Suprapubic skin (tissue), 4 donors: ENCODE data around the gene DCX. TPM values are rescaled to one million over a fixed set of nuclear protein-coding genes. Genes with fewer than 3 reads are reported as not detected.
A peak's percentile ranks its signal among the peaks of the same experiment; 100 is the strongest.

Experiments used
- DNase-seq, 2 donors: peaks; one replicate each; pipeline ENCODE4 v3.0.0-alpha.2; 2019; ENCODE audit warnings: low spot score in 2 of 2
- H3K27ac ChIP-seq: fragments of 200-600 bp; sonication (generic); one replicate; pipeline ENCODE4 v1.5.1; 2019
- H3K27me3 ChIP-seq: fragments of 200-600 bp; sonication (generic); one replicate; pipeline ENCODE4 v1.5.1; 2019
- H3K36me3 ChIP-seq: fragments of 200-600 bp; sonication (generic); one replicate; pipeline ENCODE4 v1.5.1; 2019
- H3K4me1 ChIP-seq: fragments of 200-600 bp; sonication (generic); one replicate; pipeline ENCODE4 v1.5.1; 2019
- H3K4me3 ChIP-seq: fragments of 200-600 bp; sonication (generic); one replicate; pipeline ENCODE4 v1.5.1; 2019; ENCODE audit warnings: mild to moderate bottlenecking
- H3K9me3 ChIP-seq: fragments of 200-600 bp; sonication (generic); one replicate; pipeline ENCODE4 v1.5.1; 2019
- EP300 ChIP-seq: sonication (generic); formaldehyde crosslinking; IDR thresholded peaks from one replicate; pipeline ENCODE4 v1.6.1; 2017; ENCODE audit warnings: antibody characterized with exemption
- POLR2A ChIP-seq, 2 donors: fragments of 450-650 bp; IDR thresholded peaks; one replicate each; pipeline ENCODE4 v1.6.1; 2017; ENCODE audit warnings: antibody characterized with exemption in 2 of 2, mild to moderate bottlenecking in 2 of 2, moderate library complexity in 2 of 2
- POLR2AphosphoS5 ChIP-seq, 3 donors: sonication (generic); formaldehyde crosslinking; IDR thresholded peaks; one replicate each; pipeline ENCODE4 v1.6.1; 2017; ENCODE audit warnings: antibody characterized with exemption in 3 of 3
- WGBS: methylation state at CpG from one replicate; pipeline ENCODE4 v1.1.5; 2018; 5-methylcytosine and 5-hydroxymethylcytosine counted together
- total RNA-seq, 4 donors: library from RNA; depleted of rRNA; stranded (reverse); fragments of >200 nt; gene quantifications; one replicate each; pipeline ENCODE4 v1.1.0, GENCODE V29; 2016
- TF ChIP-seq, protein P1 (sequence below), 2 donors: fragments of 200-600 bp in 1 of 2; fragments of 450-650 bp in 1 of 2; sonication (generic) in 1 of 2; IDR thresholded peaks; one replicate each; pipeline ENCODE4 v1.5.1; 2016 to 2019; ENCODE audit warnings: antibody characterized with exemption in 2 of 2, mild to moderate bottlenecking in 1 of 2, moderate library complexity in 1 of 2

The DCX gene
- total RNA-seq, 4 donors from 2014 or later, result 0.42 TPM; not detected in 3

- TF ChIP-seq, protein P1, sequence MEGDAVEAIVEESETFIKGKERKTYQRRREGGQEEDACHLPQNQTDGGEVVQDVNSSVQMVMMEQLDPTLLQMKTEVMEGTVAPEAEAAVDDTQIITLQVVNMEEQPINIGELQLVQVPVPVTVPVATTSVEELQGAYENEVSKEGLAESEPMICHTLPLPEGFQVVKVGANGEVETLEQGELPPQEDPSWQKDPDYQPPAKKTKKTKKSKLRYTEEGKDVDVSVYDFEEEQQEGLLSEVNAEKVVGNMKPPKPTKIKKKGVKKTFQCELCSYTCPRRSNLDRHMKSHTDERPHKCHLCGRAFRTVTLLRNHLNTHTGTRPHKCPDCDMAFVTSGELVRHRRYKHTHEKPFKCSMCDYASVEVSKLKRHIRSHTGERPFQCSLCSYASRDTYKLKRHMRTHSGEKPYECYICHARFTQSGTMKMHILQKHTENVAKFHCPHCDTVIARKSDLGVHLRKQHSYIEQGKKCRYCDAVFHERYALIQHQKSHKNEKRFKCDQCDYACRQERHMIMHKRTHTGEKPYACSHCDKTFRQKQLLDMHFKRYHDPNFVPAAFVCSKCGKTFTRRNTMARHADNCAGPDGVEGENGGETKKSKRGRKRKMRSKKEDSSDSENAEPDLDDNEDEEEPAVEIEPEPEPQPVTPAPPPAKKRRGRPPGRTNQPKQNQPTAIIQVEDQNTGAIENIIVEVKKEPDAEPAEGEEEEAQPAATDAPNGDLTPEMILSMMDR (IDR thresholded peaks at IDR 0.05), result no peak
- TF ChIP-seq POLR2AphosphoS5 (IDR thresholded peaks at IDR 0.05) (no peak), EP300 (no peak), POLR2A (IDR thresholded peaks at IDR 0.05) (no peak)
- H3K4me1 ChIP-seq, result no peaks in the 10 kb centered on the region
- no peaks in the 10 kb centered on the region for H3K27me3 ChIP-seq
- no peaks in the 10 kb centered on the region for H3K36me3 ChIP-seq
- no peaks in the 10 kb centered on the region for H3K9me3 ChIP-seq
- DNase-seq, result no peak
- WGBS, result 53% methylated on average over 8 of the region's 8 CpGs
- no peak overlapping the region for H3K4me3 ChIP-seq
- no peak overlapping the region for H3K27ac ChIP-seq
These were observed 127.2 kb downstream of the DCX start for GRCh38 chrX:111284631-111285293.

DNA sequence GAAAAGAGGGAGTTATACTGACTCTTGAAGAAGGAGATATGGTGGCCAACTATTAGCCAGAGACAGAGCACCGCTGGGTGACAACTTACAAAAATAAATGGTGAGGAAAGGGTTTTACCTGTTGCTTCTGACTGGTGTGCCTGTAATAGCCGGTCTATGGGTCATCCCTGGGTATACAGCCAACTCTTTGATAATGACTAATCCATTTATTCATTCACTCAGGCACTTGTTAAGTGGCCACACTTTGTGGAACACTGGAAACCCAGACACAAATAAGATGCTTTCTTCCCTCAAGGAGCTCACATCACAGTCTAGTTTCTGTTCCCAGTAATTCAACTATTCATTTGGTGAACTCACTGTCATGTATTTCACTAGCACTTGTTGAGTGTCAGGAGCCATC is 128.5 kb downstream of the DCX start:
- no peak overlapping the region for H3K27ac ChIP-seq
- no peak for DNase-seq
- no peak overlapping the region for H3K4me3 ChIP-seq
- no peaks in the 10 kb centered on the region for H3K9me3 ChIP-seq
- 60% methylated on average over 2 of the region's 2 CpGs for WGBS
- H3K4me1 ChIP-seq, result no peaks in the 10 kb centered on the region
- H3K36me3 ChIP-seq, result no peaks in the 10 kb centered on the region
- TF ChIP-seq, protein P1 (IDR thresholded peaks at IDR 0.05), result no peak
- TF ChIP-seq POLR2A (IDR thresholded peaks at IDR 0.05) (no peak), POLR2AphosphoS5 (IDR thresholded peaks at IDR 0.05) (no peak), EP300 (no peak)
- no peaks in the 10 kb centered on the region for H3K27me3 ChIP-seq

GRCh38 chrX:111282991-111283390 is 129.0 kb downstream of the DCX start:
- no peaks in the 10 kb centered on the region for H3K4me1 ChIP-seq
- TF ChIP-seq, protein P1 (IDR thresholded peaks at IDR 0.05), result no peak
- TF ChIP-seq POLR2AphosphoS5 (IDR thresholded peaks at IDR 0.05) (no peak), POLR2A (IDR thresholded peaks at IDR 0.05) (no peak), EP300 (no peak)
- WGBS, result 67% methylated on average over 1 of the region's 1 CpG
- no peak for DNase-seq
- no peak overlapping the region for H3K27ac ChIP-seq
- no peak overlapping the region for H3K4me3 ChIP-seq
- no peaks in the 10 kb centered on the region for H3K36me3 ChIP-seq
- H3K27me3 ChIP-seq, result no peaks in the 10 kb centered on the region
- H3K9me3 ChIP-seq, result no peaks in the 10 kb centered on the region

DNA sequence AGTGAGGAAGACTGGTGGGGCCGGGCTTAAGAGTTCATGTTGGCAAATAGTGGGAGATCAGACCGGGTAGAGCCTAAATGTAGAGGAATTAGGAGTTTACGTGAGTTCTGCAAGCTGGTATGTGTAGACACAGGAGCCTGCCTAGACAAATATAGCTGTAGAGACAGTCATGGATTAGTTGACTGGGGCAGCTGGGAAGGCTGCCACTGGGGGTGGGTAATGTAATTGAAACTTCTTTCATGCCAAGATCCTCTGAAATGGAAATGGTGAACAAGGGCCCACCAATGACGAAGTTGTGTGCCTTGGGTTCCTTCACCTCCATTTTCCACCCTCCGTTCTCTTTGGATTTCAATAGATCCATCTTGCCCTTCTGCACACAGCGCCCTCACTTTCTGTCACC is 129.9 kb downstream of the DCX start:
- Histone ChIP-seq H3K4me3 (no peak overlapping the region), H3K9me3 (no peaks in the 10 kb centered on the region), H3K36me3 (no peaks in the 10 kb centered on the region), H3K27me3 (no peaks in the 10 kb centered on the region), H3K27ac (no peak overlapping the region), H3K4me1 (no peaks in the 10 kb centered on the region)
- DNase-seq, result no peak
- TF ChIP-seq, protein P1 (IDR thresholded peaks at IDR 0.05), result no peak
- no peak for TF ChIP-seq POLR2A (IDR thresholded peaks at IDR 0.05)
- no peak for TF ChIP-seq POLR2AphosphoS5 (IDR thresholded peaks at IDR 0.05)
- no peak for TF ChIP-seq EP300
- WGBS, result 77% methylated on average over 6 of the region's 6 CpGs

- Histone ChIP-seq H3K4me1 (no peaks in the 10 kb centered on the region), H3K9me3 (no peaks in the 10 kb centered on the region), H3K27me3 (no peaks in the 10 kb centered on the region), H3K4me3 (no peak within 1 kb of the TSS), H3K36me3 (no peaks in the 10 kb centered on the region), H3K27ac (no peak within 1 kb of the TSS)
- WGBS, result 33% methylated on average over 8 of the region's 8 CpGs
- no peak for TF ChIP-seq POLR2AphosphoS5 (IDR thresholded peaks at IDR 0.05)
- TF ChIP-seq, protein P1 (IDR thresholded peaks at IDR 0.05), result no peak
- TF ChIP-seq EP300, result no peak
- no peak for TF ChIP-seq POLR2A (IDR thresholded peaks at IDR 0.05)
- DNase-seq, result peak in 1 of 2 donors; percentile 56
These were observed 141.7 kb downstream of the DCX start, which contains the start of gene CAPN6 for GRCh38 chrX:111270339-111270738. Gene CAPN6 (minus strand): TSS chrX:111270483. CDS start chrX:111263936, 6,547 bp downstream.
